Inflammatory macrophage treated with lipopolysaccharide for 1 hour (primary cell): Measurements from ENCODE around the gene HHIPL1.

ENCODE experiments used
- DNase-seq, 2 donors: peaks; one replicate each; pipeline ENCODE4 v3.0.0-alpha.2; 2020 to 2022

Gene HHIPL1

DNA sequence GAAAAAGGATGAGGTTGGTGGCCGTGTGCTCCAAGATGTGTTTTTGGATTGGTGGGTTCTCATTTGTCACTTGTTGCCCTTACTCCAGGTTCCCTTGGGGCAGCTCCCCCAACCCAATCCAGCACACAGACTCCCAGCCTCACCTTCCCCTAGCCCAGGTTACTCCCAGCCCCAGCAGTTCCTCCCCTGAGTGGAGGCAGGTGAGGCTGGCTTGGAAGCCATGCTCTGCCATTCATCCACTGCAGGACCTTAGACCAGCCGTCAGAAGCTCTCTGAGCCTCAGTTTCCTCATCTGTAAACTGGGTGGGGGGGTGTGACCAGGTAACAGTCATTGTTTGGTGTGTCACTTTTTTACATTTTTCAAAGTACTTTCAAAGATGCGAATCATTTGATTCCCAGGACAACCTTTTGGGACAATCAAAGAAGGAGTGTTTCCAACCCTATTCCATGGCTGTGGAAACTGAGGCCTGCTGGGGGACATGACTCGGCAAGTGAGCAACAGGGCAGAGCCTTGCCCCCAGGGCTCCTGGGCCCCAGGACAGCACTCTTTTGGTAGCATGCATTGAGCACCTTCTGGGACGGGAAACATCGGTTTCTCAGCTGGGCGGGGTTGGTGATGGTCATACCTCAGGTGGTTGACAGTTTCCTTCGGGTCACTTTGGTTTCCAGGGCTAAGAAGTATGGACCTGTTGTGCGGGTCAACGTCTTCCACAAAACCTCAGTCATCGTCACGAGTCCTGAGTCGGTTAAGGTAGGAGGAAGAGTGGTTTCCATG, 46.4 kb downstream of the HHIPL1 start:
- no peak for DNase-seq

DNA sequence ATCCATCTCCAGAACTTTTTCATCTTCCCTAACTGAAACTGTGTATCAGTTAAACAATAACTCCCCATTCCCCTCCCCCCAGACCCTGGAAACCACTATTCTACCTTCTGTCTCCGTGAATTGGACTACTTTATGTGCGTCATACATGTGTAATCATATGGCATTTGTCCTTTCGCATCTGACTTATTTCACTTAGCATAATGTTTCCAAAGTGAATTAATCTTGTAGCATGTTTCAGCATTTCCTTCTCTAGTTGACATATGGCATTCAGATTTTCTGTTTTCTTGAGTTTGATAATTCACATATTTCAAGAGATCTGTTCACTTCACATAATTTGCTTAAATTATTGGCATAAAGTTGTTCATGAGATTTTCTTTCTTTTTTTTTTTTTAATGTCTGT, 49.0 kb downstream of the HHIPL1 start:
- DNase-seq = no peak

DNA sequence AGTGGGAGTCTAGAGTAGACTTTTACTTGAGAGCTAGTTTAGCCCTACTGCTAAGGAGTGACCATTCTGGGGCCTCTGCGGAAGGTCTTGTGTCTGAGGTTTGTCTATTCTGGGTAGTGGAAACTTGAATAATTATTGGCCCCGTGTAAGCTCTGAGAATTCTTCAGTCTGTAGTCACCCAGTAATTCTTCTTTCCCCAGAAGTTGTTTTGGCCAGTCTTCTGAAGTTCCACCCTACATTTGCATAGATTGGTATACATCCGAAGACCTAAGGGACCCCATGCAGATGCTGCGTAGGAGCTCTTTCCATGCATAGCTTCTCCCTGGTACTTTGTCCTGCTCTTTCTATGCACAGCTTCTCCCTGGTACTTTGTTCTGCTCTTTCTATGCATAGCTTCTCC, 52.0 kb downstream of the HHIPL1 start:
- DNase-seq = no peak

DNA sequence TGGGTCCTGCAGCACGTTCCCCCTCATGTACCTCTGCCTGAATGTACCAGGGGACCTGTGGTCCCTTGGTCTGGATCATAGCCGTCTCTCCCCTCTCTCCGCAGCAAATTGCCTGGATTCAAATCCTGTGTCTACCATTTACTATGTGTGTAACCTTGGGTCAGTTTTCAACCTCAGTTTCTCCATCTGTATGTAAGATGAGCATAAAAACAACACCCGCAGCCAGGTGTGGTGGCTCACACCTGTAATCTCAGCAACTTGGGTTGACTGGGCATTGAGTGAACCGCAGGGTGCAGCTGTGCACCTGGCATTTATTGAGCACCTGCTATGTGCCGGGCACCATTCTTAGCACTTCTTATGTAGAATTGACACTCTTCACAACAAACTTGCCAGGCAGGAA, 53.3 kb downstream of the HHIPL1 start:
- no peak for DNase-seq

DNA sequence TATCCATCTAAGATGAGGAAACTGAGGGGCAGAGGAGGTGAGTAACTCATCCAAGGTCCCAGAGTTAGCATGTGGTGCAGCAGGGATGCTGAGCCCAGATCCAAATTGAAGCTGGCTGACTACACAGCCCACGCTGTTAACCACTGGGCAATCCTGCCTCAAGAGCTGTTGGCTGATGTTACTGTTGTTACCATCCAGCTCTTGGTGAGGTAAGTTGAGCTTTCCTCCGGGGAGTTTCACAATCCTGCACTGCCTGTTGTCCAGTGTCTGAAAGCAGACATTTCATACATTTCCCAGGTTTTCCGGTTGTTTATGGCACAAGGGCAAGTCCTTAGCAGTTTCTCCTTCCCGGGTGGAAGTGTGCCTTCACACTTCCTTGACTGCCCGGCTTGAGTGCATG, 53.7 kb downstream of the HHIPL1 start:
- DNase-seq = no peak

DNA sequence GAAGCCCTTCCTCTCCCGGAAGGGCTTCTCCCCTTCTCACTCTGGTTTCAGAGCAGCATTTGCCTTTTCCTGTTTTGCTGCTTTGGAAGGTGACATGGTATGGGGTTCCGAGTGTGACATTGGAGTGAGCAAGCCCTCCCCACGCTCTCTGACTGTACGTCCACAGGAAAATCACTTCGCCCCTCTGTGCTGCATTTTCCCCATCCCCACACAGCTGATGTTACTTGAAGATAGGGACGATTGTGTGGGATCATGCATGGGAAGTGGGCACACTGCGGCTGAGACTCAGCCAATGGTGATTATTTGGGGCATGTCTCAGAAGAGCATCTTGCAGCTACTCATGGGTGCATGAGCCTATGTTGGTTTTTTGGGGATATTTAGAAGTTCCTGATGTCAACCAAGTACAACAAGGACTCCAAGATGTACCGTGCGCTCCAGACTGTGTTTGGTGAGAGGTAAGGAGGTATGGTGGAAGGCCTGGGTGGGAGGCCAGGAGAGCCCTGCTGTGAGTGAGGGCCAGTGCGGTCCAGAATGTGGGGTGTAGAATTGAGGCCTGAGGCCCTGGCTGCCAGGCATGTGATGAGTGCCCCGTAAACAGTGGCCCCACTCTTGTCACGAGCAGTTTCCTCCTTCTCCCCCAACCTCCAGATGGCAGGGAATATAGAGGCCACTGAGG, 54.3 kb downstream of the HHIPL1 start:
- DNase-seq = no peak

DNA sequence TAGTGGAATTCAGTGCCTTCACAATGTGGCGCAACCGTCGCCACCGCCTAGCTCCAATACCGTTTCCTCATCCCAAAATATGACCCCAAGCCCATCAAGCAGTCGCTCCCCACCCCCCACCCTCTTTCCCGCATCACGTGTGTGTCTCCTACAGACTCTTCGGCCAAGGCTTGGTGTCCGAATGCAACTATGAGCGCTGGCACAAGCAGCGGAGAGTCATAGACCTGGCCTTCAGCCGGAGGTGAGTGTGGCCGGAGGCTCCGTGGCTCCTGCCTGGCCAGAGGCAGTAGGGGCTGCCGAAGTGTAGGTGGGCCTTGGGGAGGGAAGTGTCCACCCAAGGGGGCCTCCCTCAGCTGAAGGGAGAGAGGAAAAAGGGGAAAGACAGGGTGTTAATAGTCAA, 54.9 kb downstream of the HHIPL1 start:
- DNase-seq = no peak

DNA sequence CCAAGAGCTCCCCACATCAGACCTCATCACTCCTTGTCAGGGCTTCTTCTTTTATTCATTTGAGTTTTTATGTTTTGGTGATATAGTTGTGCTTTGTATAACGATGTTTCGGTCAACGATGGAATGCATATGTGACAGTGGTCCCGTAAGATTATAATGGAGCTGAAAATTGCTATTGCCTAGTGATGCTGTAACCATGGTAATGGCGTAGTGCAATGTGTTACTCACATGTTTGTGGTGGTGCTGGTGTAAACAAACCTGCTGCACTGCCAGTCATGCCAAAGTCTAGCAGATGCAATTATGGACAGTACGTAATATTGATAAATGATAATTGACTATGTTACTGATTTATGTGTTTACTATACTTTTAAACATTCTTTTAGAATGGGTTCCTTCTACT, 55.5 kb downstream of the HHIPL1 start:
- DNase-seq = no peak

DNA sequence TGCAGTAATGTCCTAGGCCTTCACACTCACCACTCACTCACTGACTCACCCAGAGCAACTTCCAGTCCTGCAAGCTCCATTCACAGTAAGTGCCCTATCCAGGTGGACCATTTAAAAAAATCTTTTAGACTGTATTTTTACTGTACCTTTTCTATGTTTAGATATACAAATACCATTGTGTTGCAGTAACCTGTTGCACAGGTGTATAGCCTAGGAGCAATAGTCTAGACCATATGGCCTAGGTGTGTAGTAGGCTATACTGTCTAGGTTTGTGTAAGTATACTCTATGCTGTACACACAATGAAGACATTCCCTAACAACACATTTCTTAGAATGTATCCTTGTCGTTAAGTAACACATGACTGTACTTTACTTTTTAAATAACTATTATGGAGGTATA, 56.3 kb downstream of the HHIPL1 start:
- DNase-seq = no peak

DNA sequence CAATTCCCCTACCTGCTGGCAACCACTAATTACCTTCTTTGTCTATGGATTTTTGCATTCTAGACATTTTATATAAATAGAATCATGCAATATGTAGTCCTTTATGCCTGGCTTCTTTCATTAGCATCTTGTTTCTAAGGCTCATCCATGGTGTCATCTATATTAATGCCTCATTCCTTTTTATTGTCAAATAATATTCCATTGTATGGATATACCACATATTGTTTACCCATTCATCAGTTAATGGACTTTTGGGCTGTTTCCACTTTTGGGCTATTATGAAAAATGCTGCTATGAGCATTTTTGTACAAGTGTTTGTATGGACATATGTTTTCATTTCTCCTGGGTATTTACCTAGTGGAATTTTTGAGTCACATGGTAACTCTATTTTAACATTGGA, 57.2 kb downstream of the HHIPL1 start:
- DNase-seq = no peak

DNA sequence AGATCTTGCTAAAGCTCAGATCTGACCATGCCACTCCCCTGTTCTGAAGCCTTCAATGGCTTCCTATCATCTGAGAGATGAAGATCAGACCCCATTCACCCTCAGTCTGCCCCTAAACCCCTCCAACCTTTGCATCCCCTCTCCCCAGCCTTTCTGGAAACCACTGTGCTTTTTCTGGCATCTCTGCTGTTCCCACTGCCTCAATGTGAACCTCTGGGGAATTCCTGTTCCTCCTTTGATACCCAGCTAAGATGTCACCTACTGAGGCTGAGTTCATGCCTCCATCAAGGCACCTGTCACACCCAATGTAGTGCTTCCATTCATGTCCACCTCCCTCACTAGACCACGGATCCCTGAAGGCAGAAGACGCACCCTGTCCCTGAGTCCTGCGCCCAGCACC, 58.5 kb downstream of the HHIPL1 start:
- no peak for DNase-seq

DNA sequence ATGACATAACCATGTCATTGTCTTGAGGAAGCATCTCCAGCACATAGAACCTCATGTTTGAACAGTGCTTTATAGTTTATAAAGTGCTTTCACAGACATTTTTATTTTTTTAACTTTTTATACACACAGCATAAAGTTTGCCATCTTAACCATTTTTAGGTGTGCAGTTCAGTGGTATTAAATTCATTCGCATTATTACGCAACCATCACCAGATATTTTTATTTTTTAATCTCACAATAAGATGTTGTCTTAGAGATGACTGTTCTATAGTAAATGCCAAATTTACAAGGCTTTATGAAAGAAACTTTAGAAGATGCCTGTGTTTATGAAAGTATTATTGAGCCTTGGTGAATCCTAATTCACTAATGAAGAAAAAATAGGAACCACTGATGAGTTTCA, 59.1 kb downstream of the HHIPL1 start:
- no peak for DNase-seq

DNA sequence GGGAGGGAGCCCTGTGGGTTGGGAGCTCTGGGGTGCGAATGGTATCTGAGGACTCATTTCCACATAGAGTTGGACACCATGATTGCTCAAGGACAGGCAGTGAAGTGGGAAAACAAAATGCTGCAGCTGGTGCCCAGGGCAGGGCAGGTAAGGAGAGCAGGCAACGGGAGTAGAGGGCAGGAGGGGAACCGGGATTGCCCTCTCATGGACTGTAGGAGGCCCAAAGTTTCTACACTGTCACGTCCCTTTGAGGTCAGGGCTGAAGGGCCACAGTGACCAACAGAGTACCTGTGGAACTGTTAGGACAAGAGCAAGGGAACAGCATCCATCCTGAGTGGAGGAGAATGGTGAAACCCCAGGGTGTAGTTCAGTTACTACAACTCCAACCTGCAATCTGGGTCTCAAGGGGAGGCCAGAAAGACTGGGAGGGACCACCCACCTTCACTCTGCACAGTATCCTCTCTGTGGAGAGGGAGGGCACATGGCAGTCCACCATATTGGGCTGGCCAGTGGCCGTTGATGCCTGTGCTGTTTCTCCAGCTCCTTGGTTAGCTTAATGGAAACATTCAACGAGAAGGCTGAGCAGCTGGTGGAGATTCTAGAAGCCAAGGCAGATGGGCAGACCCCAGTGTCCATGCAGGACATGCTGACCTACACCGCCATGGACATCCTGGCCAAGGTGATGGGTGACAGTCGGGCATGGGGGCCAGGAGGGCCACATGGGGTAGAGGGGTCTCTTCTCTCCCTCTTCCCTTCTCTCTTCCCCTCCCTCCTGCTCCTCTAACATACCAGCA, 61.4 kb downstream of the HHIPL1 start:
- DNase-seq = no peak

DNA sequence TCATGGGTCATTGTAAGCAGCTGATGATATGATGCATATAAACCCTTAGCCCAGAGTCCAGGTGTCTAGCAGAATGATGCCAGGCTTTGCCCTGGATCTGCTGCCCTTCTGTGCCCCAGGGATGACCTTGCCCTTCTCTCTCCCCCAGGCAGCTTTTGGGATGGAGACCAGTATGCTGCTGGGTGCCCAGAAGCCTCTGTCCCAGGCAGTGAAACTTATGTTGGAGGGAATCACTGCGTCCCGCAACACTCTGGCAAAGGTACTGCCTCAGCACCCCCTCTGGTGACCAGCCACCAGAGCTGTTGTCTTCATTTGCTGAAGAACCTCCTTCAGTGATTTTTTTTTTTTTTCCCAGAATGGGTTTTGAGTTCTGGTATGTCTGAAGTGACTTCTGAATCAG, 62.5 kb downstream of the HHIPL1 start:
- DNase-seq = no peak

DNA sequence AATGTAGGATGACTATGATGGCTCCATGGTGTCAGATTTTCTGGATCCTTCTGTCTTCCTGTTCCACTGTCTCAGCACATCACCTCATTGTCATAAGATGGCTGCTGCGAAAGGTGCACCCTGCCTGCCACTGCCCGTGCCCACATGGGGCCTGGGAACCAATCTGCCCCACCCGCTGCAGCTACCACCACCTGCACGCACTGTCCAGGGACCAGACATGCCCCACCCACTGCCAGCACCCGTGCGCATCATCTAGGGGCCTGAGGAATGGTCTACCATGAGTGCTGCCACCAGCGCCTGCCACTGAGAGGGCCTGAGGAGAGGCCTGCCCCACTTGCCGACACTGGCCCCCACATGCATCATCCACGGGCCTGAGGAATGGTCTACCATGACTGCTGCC, 63.0 kb downstream of the HHIPL1 start:
- DNase-seq = no peak

DNA sequence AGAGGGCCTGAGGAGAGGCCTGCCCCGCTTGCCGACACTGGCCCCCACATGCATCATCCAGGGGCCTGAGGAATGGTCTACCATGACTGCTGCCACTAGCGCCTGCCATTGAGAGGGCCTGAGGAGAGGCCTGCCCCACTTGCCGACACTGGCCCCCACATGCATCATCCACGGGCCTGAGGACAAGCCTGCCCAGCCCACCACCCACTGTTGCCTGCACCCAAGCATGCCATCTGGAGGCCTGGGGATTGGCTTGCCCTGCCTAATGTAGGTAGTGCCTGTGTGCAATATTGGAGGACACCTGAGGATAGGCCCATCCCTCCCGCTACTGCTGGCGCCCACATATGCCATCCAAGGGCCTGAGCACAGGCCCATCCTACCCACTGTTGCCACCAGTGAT, 63.5 kb downstream of the HHIPL1 start:
- DNase-seq = no peak

DNA sequence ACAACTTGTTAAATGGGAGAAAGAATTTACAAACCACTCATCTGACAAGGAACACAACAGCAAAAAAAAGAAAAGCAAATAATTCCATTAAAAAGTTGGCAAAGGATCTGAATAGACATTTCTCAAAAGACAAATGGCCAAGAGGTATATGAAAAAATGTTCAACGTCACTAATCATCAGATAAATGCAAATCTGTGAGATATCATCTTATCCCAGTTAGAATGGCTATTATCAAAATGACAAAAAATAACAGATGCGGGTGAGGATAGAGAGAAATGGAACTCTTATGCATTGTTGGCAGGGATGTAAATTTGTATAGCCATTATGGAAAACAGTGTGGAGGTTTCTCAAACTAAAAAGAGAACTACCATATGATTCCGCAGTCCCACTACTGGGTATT, 69.0 kb downstream of the HHIPL1 start:
- DNase-seq = no peak

DNA sequence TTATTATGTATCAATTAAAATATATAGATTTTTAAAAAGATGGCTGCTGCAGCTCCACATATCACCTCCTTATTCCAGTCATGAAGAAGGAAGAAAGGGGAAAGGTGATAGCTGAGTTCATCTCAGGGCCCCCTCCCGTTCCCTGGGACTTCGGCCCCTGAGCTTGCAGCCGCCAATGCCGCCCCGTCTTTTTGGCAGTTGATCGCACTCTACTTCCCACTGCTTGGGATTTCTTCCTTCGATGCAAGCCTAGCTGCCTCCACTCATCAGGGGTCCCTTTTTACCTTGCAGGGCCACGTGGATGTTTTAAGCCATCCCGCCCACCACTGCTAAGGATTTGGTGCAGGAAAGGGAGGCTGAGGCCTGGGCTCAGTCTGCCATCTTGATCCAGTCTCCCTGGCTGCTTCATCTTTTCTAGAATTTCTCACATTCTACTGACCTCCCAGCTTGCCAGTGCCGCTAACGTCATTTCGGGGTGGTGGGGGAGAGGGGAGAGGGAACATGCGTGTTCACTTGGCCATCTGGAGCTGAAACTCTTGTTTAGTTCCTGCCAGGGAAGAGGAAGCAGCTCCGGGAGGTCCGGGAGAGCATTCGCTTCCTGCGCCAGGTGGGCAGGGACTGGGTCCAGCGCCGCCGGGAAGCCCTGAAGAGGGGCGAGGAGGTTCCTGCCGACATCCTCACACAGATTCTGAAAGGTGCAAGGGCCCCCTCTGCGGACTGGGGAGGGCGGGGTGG, 70.5 kb downstream of the HHIPL1 start:
- no peak for DNase-seq

DNA sequence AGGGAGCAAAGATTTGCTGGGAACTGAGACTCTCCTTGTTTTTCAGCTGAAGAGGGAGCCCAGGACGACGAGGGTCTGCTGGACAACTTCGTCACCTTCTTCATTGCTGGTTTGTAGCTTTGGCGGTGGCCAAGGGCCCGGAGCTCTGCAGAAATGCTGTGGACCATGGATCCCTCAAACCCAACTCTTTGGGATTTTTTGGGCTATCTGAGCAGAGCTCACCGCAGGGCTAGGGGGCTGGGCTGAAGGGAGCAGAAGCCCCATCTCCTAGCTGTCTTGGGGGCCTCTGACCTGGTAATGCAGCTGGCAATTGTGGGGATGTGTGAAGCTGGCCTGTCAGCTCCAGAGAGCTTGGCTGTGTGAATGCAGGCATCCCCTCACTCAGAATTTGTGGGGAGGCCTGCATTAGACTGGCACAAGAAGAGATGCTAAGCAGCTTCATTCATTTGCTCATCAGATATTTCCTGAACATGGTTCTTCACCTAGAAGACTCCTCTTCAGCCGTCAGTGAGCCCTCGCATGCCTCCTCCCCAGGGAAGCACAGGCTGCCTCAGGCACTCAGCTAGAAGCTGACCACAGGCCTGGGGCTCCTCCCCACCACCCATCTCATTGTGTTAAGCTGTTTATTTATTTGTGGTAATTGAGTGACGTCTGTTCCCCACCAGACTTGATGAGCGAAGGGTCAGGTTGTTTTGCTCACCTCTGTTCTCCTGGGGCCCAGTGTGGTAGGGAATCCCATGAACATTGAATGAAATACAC, 71.3 kb downstream of the HHIPL1 start:
- no peak for DNase-seq

DNA sequence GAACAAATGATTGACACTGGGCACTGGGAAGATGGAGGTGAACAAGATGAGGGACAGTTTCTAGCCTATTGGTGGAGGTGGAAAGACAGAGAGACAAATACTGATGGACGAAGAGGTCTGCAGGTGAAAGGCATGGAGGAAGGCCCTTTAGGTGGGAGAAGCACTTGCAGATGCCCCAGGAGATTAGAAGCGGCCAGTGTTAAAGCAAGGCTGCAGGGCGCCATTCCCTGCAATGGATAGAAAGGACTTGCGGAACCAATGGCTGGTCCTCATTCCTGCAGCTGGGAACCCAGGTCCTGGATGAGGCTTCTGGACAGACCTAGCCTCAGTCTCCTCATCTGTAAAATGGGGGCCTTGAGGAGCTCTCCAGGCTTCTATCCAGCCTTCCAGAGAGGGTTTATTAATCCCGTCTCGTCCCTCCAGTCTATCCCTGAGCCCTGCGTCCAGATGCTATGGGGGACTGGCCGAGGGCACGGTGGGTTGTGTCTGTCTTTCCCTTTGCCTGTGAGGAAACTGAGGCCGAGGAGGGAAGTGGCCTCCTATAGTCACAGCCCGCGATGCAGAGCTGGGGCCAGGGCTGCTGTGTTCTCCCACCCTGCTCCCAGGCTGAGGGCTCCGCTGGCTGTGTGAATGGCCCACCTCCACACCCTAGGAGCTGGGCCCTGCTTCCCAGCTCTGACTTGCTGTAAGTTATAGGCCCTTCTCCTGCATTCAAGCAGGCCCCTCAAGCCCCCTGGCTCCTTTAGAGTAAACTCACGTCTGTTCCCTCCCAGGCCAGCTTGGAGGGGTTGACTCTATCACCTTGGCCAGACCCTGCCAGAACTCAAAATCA, 72.1 kb downstream of the HHIPL1 start:
- DNase-seq = no peak

DNA sequence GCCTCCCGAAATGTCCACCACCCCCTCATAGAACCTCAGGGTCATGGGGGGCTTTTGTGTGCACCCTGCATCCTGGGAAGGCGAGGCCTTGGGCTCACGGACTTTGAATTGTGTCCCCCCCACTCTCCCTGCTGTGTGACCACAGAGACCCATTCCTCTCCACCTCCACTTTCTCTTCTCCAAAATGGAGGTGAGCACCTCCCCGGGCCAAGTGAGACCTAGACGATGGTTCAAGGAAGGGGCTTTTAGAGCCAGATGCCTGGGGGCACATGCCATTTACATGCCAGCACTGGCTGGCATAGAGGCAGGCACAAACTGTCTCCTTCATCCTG, 72.7 kb downstream of the HHIPL1 start:
- no peak for DNase-seq
